Stimulated activated CD8-positive, alpha-beta memory T cell treated with anti-CD3 and anti-CD28 coated beads, Interleukin-7, amount 100 ng/mL, for 1 hour (primary cell): ENCODE data around the gene SUPT16H.
A peak's percentile ranks its signal among the peaks of the same experiment; 100 is the strongest.
"Not testable (repeated sequence)": the region's sequence is repeated elsewhere in the genome, so short reads cannot be mapped to it uniquely, and the experiment has no call there.

ENCODE experiments used
- DNase-seq, 2 donors: peaks; one replicate each; pipeline ENCODE4 v3.0.0-alpha.2; 2020; ENCODE audit warnings: low read depth in 2 of 2

The SUPT16H gene

GRCh38 chr14:21367582-21368144 is 16.2 kb downstream of the SUPT16H start:
- DNase-seq, result no peak

GRCh38 chr14:21356511-21356910 is 27.3 kb downstream of the SUPT16H start:
- DNase-seq, result no peak

- DNase-seq, result no peak
These were observed 31.2 kb downstream of the SUPT16H start for GRCh38 chr14:21352587-21352986.

- DNase-seq, result no peak
These were observed 33.3 kb downstream of the SUPT16H start for GRCh38 chr14:21350539-21350938.

GRCh38 chr14:21347201-21347600 is 36.6 kb downstream of the SUPT16H start:
- DNase-seq, result no peak

GRCh38 chr14:21346532-21347135 is 37.2 kb downstream of the SUPT16H start:
- no peak for DNase-seq

GRCh38 chr14:21343035-21343794 is 40.6 kb downstream of the SUPT16H start:
- no peak for DNase-seq

- no peak for DNase-seq
These were observed 49.5 kb downstream of the SUPT16H start for GRCh38 chr14:21334202-21334906.

GRCh38 chr14:21332950-21333349 is 50.9 kb downstream of the SUPT16H start:
- no peak for DNase-seq

GRCh38 chr14:21326972-21327371 is 56.8 kb downstream of the SUPT16H start:
- no peak for DNase-seq

GRCh38 chr14:21322716-21323115 is 61.1 kb downstream of the SUPT16H start:
- no peak for DNase-seq

GRCh38 chr14:21320913-21321312 is 62.9 kb downstream of the SUPT16H start:
- no peak for DNase-seq

- no peak for DNase-seq
These were observed 66.4 kb downstream of the SUPT16H start for GRCh38 chr14:21317398-21317797.

- DNase-seq, result no peak
These were observed 70.3 kb downstream of the SUPT16H start for GRCh38 chr14:21313512-21313911.

GRCh38 chr14:21311614-21312013 is 72.2 kb downstream of the SUPT16H start:
- no peak for DNase-seq

GRCh38 chr14:21309956-21310355 is 73.9 kb downstream of the SUPT16H start:
- DNase-seq, result no peak

GRCh38 chr14:21309238-21309636 is 74.6 kb downstream of the SUPT16H start:
- no peak for DNase-seq

- peak; percentile 32 to 41 for DNase-seq
These were observed 75.2 kb downstream of the SUPT16H start for GRCh38 chr14:21308479-21309237.

GRCh38 chr14:21308132-21308478 is 75.7 kb downstream of the SUPT16H start:
- no peak for DNase-seq

- no peak for DNase-seq
These were observed 76.2 kb downstream of the SUPT16H start for GRCh38 chr14:21307637-21308036.

- DNase-seq, result not testable (repeated sequence)
These were observed 81.0 kb downstream of the SUPT16H start for GRCh38 chr14:21302836-21303140.
